Nephron progenitor cell (in vitro differentiated cells): ENCODE data around the gene C12orf76.
"Not testable (repeated sequence)": the region's sequence is repeated elsewhere in the genome, so short reads cannot be mapped to it uniquely, and the experiment has no call there.

Experiments
- DNase-seq: peaks from one replicate; pipeline ENCODE4 v3.0.0; 2021
- H3K27ac Mint-ChIP-seq: 2 replicates; pipeline ENCODE4 v1.8.0; 2021; ENCODE audit warnings: mild to moderate bottlenecking, moderate library complexity, mixed read lengths
- H3K27me3 Mint-ChIP-seq: 2 replicates; pipeline ENCODE4 v1.8.0; 2021; ENCODE audit warnings: mild to moderate bottlenecking, low read depth, mixed read lengths; ENCODE audit not compliant: poor library complexity
- H3K36me3 Mint-ChIP-seq: 2 replicates; pipeline ENCODE4 v1.8.0; 2021; ENCODE audit warnings: low read depth, mixed read lengths
- H3K4me1 Mint-ChIP-seq: 2 replicates; pipeline ENCODE4 v1.8.0; 2021; ENCODE audit warnings: mixed read lengths
- H3K4me3 Mint-ChIP-seq: 2 replicates; pipeline ENCODE4 v1.8.0; 2021; ENCODE audit warnings: mild to moderate bottlenecking, moderate library complexity, mixed read lengths
- H3K9me3 Mint-ChIP-seq: 2 replicates; pipeline ENCODE4 v1.8.0; 2021; ENCODE audit warnings: mild to moderate bottlenecking, moderate library complexity, mixed read lengths
- CTCF ChIP-seq: fragments of 200-600 bp; sonication (generic); IDR thresholded peaks from 2 replicates; pipeline ENCODE4 v1.5.0; 2021; ENCODE audit warnings: antibody characterized with exemption

The C12orf76 gene

GRCh38 chr12:110048242-110049027 lies at the start of gene C12orf76:
Gene C12orf76 (minus strand): TSS chr12:110048522. CDS start chr12:110048495, 27 bp downstream.
- DNase-seq = peak; percentile 76
- peaks cover 25% of the 10 kb centered on the region for H3K4me1 Mint-ChIP-seq
- no peaks in the 10 kb centered on the region for H3K9me3 Mint-ChIP-seq
- peak within 1 kb of the TSS; percentile 81 for H3K27ac Mint-ChIP-seq
- peak within 1 kb of the TSS; percentile 90 for H3K4me3 Mint-ChIP-seq
- no peak for TF ChIP-seq CTCF
- H3K36me3 Mint-ChIP-seq = peaks cover under 1% of the 10 kb centered on the region
- peaks cover 16% of the 10 kb centered on the region for H3K27me3 Mint-ChIP-seq

GRCh38 chr12:110093631-110094311 lies 45.4 kb upstream of the C12orf76 start:
- TF ChIP-seq CTCF = no peak
- DNase-seq = no peak
- Mint-ChIP-seq H3K27me3 (peaks cover 53% of the 10 kb centered on the region), H3K9me3 (no peaks in the 10 kb centered on the region), H3K27ac (no peak overlapping the region), H3K4me3 (no peak overlapping the region), H3K36me3 (no peaks in the 10 kb centered on the region), H3K4me1 (no peaks in the 10 kb centered on the region)

- Mint-ChIP-seq H3K4me1 (no peaks in the 10 kb centered on the region), H3K9me3 (no peaks in the 10 kb centered on the region), H3K4me3 (no peak overlapping the region), H3K27me3 (peaks cover 68% of the 10 kb centered on the region), H3K36me3 (no peaks in the 10 kb centered on the region), H3K27ac (no peak overlapping the region)
- TF ChIP-seq CTCF = no peak
- DNase-seq = no peak
These were observed 42.9 kb upstream of the C12orf76 start for GRCh38 chr12:110091136-110091711.

- TF ChIP-seq CTCF = no peak
- Mint-ChIP-seq H3K36me3 (no peaks in the 10 kb centered on the region), H3K27ac (no peak overlapping the region), H3K9me3 (no peaks in the 10 kb centered on the region), H3K4me1 (no peaks in the 10 kb centered on the region), H3K27me3 (peaks cover 70% of the 10 kb centered on the region), H3K4me3 (no peak overlapping the region)
- no peak for DNase-seq
These were observed 42.2 kb upstream of the C12orf76 start for GRCh38 chr12:110090266-110091135.

GRCh38 chr12:110088936-110089335 lies 40.6 kb upstream of the C12orf76 start:
- Mint-ChIP-seq H3K27ac (no peak overlapping the region), H3K27me3 (peaks cover 71% of the 10 kb centered on the region), H3K36me3 (no peaks in the 10 kb centered on the region), H3K4me3 (no peak overlapping the region), H3K9me3 (no peaks in the 10 kb centered on the region), H3K4me1 (no peaks in the 10 kb centered on the region)
- no peak for DNase-seq
- TF ChIP-seq CTCF = no peak

- H3K27ac Mint-ChIP-seq, H3K36me3 Mint-ChIP-seq, DNase-seq, H3K4me3 Mint-ChIP-seq, H3K4me1 Mint-ChIP-seq, H3K9me3 Mint-ChIP-seq: not testable (repeated sequence)
- H3K27me3 Mint-ChIP-seq = peaks cover 64% of the 10 kb centered on the region
These were observed 39.9 kb upstream of the C12orf76 start for GRCh38 chr12:110088216-110088615.
